DOHH2 (cell line): Measurements from ENCODE around the gene COL8A1.

Source experiments
- H3F3A ChIP-seq: fragments of 200-600 bp; sonication (generic), shearing (Covaris generic); 2 replicates; pipeline ENCODE4 v1.6.0; 2016; ENCODE audit warnings: antibody characterized with exemption, mild to moderate bottlenecking; ENCODE audit not compliant: control insufficient read depth, insufficient read depth
- H3K27ac ChIP-seq: fragments of 200-600 bp; sonication (generic); 2 replicates; pipeline ENCODE4 v1.5.1; 2014; ENCODE audit warnings: low read depth, mild to moderate bottlenecking, low read length, moderate library complexity
- H3K27me3 ChIP-seq: fragments of 200-600 bp; sonication (generic); 2 replicates; pipeline ENCODE4 v1.6.1; 2014; ENCODE audit warnings: mild to moderate bottlenecking, low read length, mixed read lengths; ENCODE audit not compliant: control insufficient read depth
- H3K36me3 ChIP-seq: fragments of 200-600 bp; sonication (generic); 2 replicates; pipeline ENCODE4 v1.6.1; 2014; ENCODE audit warnings: mild to moderate bottlenecking, low read length, moderate library complexity, mixed read lengths; ENCODE audit not compliant: control insufficient read depth
- H3K4me1 ChIP-seq: fragments of 200-600 bp; sonication (generic); 2 replicates; pipeline ENCODE4 v1.6.1; 2014; ENCODE audit warnings: mild to moderate bottlenecking, low read length, mixed read lengths; ENCODE audit not compliant: control insufficient read depth
- H3K4me2 ChIP-seq: fragments of 200-600 bp; sonication (generic); 2 replicates; pipeline ENCODE4 v1.6.0; 2014; ENCODE audit warnings: mild to moderate bottlenecking, low read length, moderate library complexity
- H3K4me3 ChIP-seq: fragments of 200-600 bp; sonication (generic); 2 replicates; pipeline ENCODE4 v1.5.1; 2014; ENCODE audit warnings: mild to moderate bottlenecking, low read length, mixed read lengths
- H3K79me2 ChIP-seq: fragments of 200-600 bp; sonication (generic); 2 replicates; pipeline ENCODE4 v1.6.1; 2014; ENCODE audit warnings: mild to moderate bottlenecking, low read length, mixed read lengths; ENCODE audit not compliant: control insufficient read depth
- H3K9me2 ChIP-seq: fragments of 200-600 bp; sonication (generic); replicated peaks from 2 replicates; pipeline ENCODE4 v1.6.1; 2014; ENCODE audit warnings: mild to moderate bottlenecking, low read length, mixed read lengths; ENCODE audit not compliant: control insufficient read depth
- H3K9me3 ChIP-seq: fragments of 200-600 bp; sonication (generic); 2 replicates; pipeline ENCODE4 v1.6.1; 2014; ENCODE audit warnings: antibody characterized with exemption, low read length, mixed read lengths; ENCODE audit not compliant: control insufficient read depth, insufficient read depth
- H4K20me1 ChIP-seq: fragments of 200-600 bp; sonication (generic); 2 replicates; pipeline ENCODE4 v1.6.0; 2014; ENCODE audit warnings: low read depth, mild to moderate bottlenecking, antibody characterized with exemption, low read length, moderate library complexity; ENCODE audit not compliant: control insufficient read depth, insufficient read depth
- CTCF ChIP-seq: fragments of 200-600 bp; sonication (generic); IDR thresholded peaks from one replicate; pipeline ENCODE4 v1.5.1; 2014; ENCODE audit warnings: antibody characterized with exemption, mild to moderate bottlenecking, low read depth, low read length; ENCODE audit not compliant: poor library complexity, severe bottlenecking
- EZH2phosphoT487 ChIP-seq: fragments of 200-600 bp; sonication (generic); IDR thresholded peaks from 2 replicates; pipeline ENCODE4 v1.6.1; 2017; ENCODE audit warnings: borderline replicate concordance, mild to moderate bottlenecking, antibody characterized with exemption, low read length, moderate library complexity, mixed read lengths

The COL8A1 gene

GRCh38 chr3:99681512-99681911, 43.1 kb downstream of the COL8A1 start:
- TF ChIP-seq CTCF (no peak), EZH2phosphoT487 (no peak)
- Histone ChIP-seq H4K20me1 (no peaks in the 10 kb centered on the region), H3K4me2 (no peak overlapping the region), H3K9me2 (no peaks in the 10 kb centered on the region), H3F3A (no peaks in the 10 kb centered on the region), H3K9me3 (no peaks in the 10 kb centered on the region), H3K4me3 (no peak overlapping the region), H3K27me3 (peaks cover 4% of the 10 kb centered on the region; the same call in 1 of the 2 replicates), H3K79me2 (no peaks in the 10 kb centered on the region), H3K27ac (no peak overlapping the region), H3K36me3 (no peaks in the 10 kb centered on the region), H3K4me1 (no peaks in the 10 kb centered on the region)

GRCh38 chr3:99681976-99682375, 43.6 kb downstream of the COL8A1 start:
- H3K4me3 ChIP-seq: no peak overlapping the region
- H3K79me2 ChIP-seq: no peaks in the 10 kb centered on the region
- no peaks in the 10 kb centered on the region for H3K9me2 ChIP-seq
- no peaks in the 10 kb centered on the region for H3K4me1 ChIP-seq
- H3K27me3 ChIP-seq: peaks cover 4% of the 10 kb centered on the region; the same call in 1 of the 2 replicates
- no peaks in the 10 kb centered on the region for H3F3A ChIP-seq
- no peaks in the 10 kb centered on the region for H4K20me1 ChIP-seq
- no peaks in the 10 kb centered on the region for H3K9me3 ChIP-seq
- TF ChIP-seq CTCF (no peak), EZH2phosphoT487 (no peak)
- no peaks in the 10 kb centered on the region for H3K36me3 ChIP-seq
- no peak overlapping the region for H3K27ac ChIP-seq
- H3K4me2 ChIP-seq: no peak overlapping the region

GRCh38 chr3:99683465-99683864, 45.1 kb downstream of the COL8A1 start:
- no peak overlapping the region for H3K4me3 ChIP-seq
- H3K36me3 ChIP-seq: no peaks in the 10 kb centered on the region
- no peaks in the 10 kb centered on the region for H3K4me1 ChIP-seq
- no peaks in the 10 kb centered on the region for H3K79me2 ChIP-seq
- no peak overlapping the region for H3K4me2 ChIP-seq
- no peak for TF ChIP-seq CTCF
- TF ChIP-seq EZH2phosphoT487: no peak
- H3K27me3 ChIP-seq: peaks cover 4% of the 10 kb centered on the region; the same call in 1 of the 2 replicates
- H3K9me3 ChIP-seq: no peaks in the 10 kb centered on the region
- no peak overlapping the region for H3K27ac ChIP-seq
- H3K9me2 ChIP-seq: no peaks in the 10 kb centered on the region
- no peaks in the 10 kb centered on the region for H3F3A ChIP-seq
- no peaks in the 10 kb centered on the region for H4K20me1 ChIP-seq

- H3K9me3 ChIP-seq: no peaks in the 10 kb centered on the region
- no peaks in the 10 kb centered on the region for H3K9me2 ChIP-seq
- H3K4me3 ChIP-seq: no peak overlapping the region
- no peaks in the 10 kb centered on the region for H3F3A ChIP-seq
- no peak overlapping the region for H3K27ac ChIP-seq
- peaks cover 4% of the 10 kb centered on the region; the same call in 1 of the 2 replicates for H3K27me3 ChIP-seq
- no peak for TF ChIP-seq CTCF
- TF ChIP-seq EZH2phosphoT487: no peak
- H3K4me1 ChIP-seq: no peaks in the 10 kb centered on the region
- H4K20me1 ChIP-seq: no peaks in the 10 kb centered on the region
- H3K36me3 ChIP-seq: no peaks in the 10 kb centered on the region
- no peaks in the 10 kb centered on the region for H3K79me2 ChIP-seq
- no peak overlapping the region for H3K4me2 ChIP-seq
Observed at GRCh38 chr3:99683876-99684275, 45.5 kb downstream of the COL8A1 start.
